OCI-LY7 (cell line): ENCODE data around the gene KIAA1671. TPM values are rescaled to one million over a fixed set of nuclear protein-coding genes. Genes with fewer than 3 reads are reported as not detected.

Experiments used
- BruUV-seq: library from RNA; stranded (reverse); fragments of 400-500 nt; replicated peaks from 2 replicates; lab custom pipeline; 2021; lab: Mats Ljungman, UMichigan
- CTCF ChIA-PET: fragments of 300-600 bp; sonication (Branson Sonifier 250); formaldehyde crosslinking; loops from one replicate; lab custom pipeline; 2022; ENCODE audit warnings: antibody characterized with exemption; ENCODE audit not compliant: unreplicated experiment; lab: Charles Lee
- POLR2A ChIA-PET: fragments of 300-600 bp; sonication (Branson Sonifier 250); formaldehyde crosslinking; loops from one replicate; lab custom pipeline; 2022; ENCODE audit warnings: antibody characterized with exemption; lab: Charles Lee
- DNase-seq: peaks from one replicate; pipeline ENCODE4 v3.0.0-alpha.2; 2015; ENCODE audit warnings: low spot score
- H2AFZ ChIP-seq: fragments of 200-600 bp; sonication (generic), shearing (Covaris generic); 2 replicates; pipeline ENCODE4 v1.6.1; 2014; ENCODE audit warnings: mild to moderate bottlenecking, antibody characterized with exemption, low read length, moderate library complexity
- H3K27ac ChIP-seq: fragments of 200-600 bp; sonication (generic); 2 replicates; pipeline ENCODE4 v1.5.1; 2014; ENCODE audit warnings: mixed run types, low read depth, mild to moderate bottlenecking, moderate library complexity, low read length, inconsistent platforms; ENCODE audit not compliant: poor library complexity, severe bottlenecking
- H3K36me3 ChIP-seq: fragments of 200-600 bp; sonication (generic); 2 replicates; pipeline ENCODE4 v1.6.1; 2014; ENCODE audit warnings: mild to moderate bottlenecking, antibody characterized with exemption, low read length, moderate library complexity, mixed read lengths; ENCODE audit not compliant: insufficient read depth
- H3K4me1 ChIP-seq: fragments of 200-600 bp; sonication (generic); 2 replicates; pipeline ENCODE4 v1.5.1; 2014; ENCODE audit warnings: mild to moderate bottlenecking, low read length; ENCODE audit not compliant: insufficient read depth, poor library complexity, severe bottlenecking
- H3K4me2 ChIP-seq: fragments of 200-600 bp; sonication (generic); 2 replicates; pipeline ENCODE4 v1.6.1; 2014; ENCODE audit warnings: mild to moderate bottlenecking, low read length
- H3K4me3 ChIP-seq: fragments of 200-600 bp; sonication (generic); 2 replicates; pipeline ENCODE4 v1.5.1; 2014; ENCODE audit warnings: mild to moderate bottlenecking, low read depth, low read length; ENCODE audit not compliant: poor library complexity, severe bottlenecking
- H3K79me2 ChIP-seq: fragments of 200-600 bp; sonication (generic); 2 replicates; pipeline ENCODE4 v1.6.1; 2016; ENCODE audit warnings: low read depth, mild to moderate bottlenecking, low read length, moderate library complexity, mixed read lengths; ENCODE audit not compliant: insufficient read depth
- H3K9me2 ChIP-seq: fragments of 200-600 bp; sonication (generic); 2 replicates; pipeline ENCODE4 v1.6.1; 2016; ENCODE audit warnings: mild to moderate bottlenecking, low read length, mixed read lengths; ENCODE audit not compliant: insufficient read depth
- H3K9me3 ChIP-seq: fragments of 200-600 bp; sonication (generic); 2 replicates; pipeline ENCODE4 v1.6.1; 2014; ENCODE audit warnings: mild to moderate bottlenecking, mixed run types, low read length, mixed read lengths
- H4K20me1 ChIP-seq: fragments of 200-600 bp; sonication (generic); 2 replicates; pipeline ENCODE4 v1.6.1; 2014; ENCODE audit warnings: mild to moderate bottlenecking, antibody characterized with exemption, low read length, moderate library complexity, mixed read lengths; ENCODE audit not compliant: insufficient read depth
- CTCF ChIP-seq: fragments of 200-600 bp; sonication (generic); conservative IDR thresholded peaks from 2 replicates; pipeline ENCODE4 v1.5.1; 2014; ENCODE audit warnings: mild to moderate bottlenecking, antibody characterized with exemption, low read length, moderate library complexity, mixed read lengths
- EZH2phosphoT487 ChIP-seq: fragments of 200-600 bp; sonication (generic); IDR thresholded peaks from 2 replicates; pipeline ENCODE4 v1.6.1; 2018; ENCODE audit warnings: low read depth, borderline replicate concordance, mild to moderate bottlenecking, mixed run types, antibody characterized with exemption, low read length, moderate library complexity, mixed read lengths
- intact Hi-C: fragments of 100-400 bp; cut with micrococcal nuclease; formaldehyde crosslinking; loops from one replicate; pipeline ENCODE4 v1.10.0; 2022; ENCODE audit not compliant: unreplicated experiment
- total RNA-seq, 2 experiments: library from RNA; depleted of rRNA in 1 of 2; stranded (reverse); fragments of >200 nt in 1 of 2; shearing (Covaris generic) in 1 of 2; gene quantifications; 2 replicates each; pipeline ENCODE4 v1.2.3, GENCODE V29; 2014 to 2022

KIAA1671 gene
- total RNA-seq, 2 experiments from 2014 or later: not detected

- no peak overlapping the region for H3K4me3 ChIP-seq
- ChIA-PET CTCF (no interaction called here), POLR2A (no interaction called here)
- TF ChIP-seq CTCF (no peak), EZH2phosphoT487 (no peak)
- H3K4me1 ChIP-seq: no peaks in the 10 kb centered on the region
- H4K20me1 ChIP-seq: no peaks in the 10 kb centered on the region
- H3K79me2 ChIP-seq: no peaks in the 10 kb centered on the region
- no peaks in the 10 kb centered on the region for H3K9me3 ChIP-seq
- H3K36me3 ChIP-seq: no peaks in the 10 kb centered on the region
- H3K9me2 ChIP-seq: no peaks in the 10 kb centered on the region
- DNase-seq: no peak
- no TSS peak for BruUV-seq
- intact Hi-C loops: no loop called here
- no peak overlapping the region for H3K27ac ChIP-seq
- no peak overlapping the region for H3K4me2 ChIP-seq
- H2AFZ ChIP-seq: no peak overlapping the region
Measured at GRCh38 chr22:25002241-25002985, 49.9 kb downstream of the KIAA1671 start.

- no TSS peak for BruUV-seq
- DNase-seq: no peak
- Histone ChIP-seq H3K9me2 (no peaks in the 10 kb centered on the region), H3K9me3 (no peaks in the 10 kb centered on the region), H3K79me2 (no peaks in the 10 kb centered on the region), H3K27ac (no peak overlapping the region), H3K4me2 (no peak overlapping the region), H2AFZ (no peak overlapping the region), H3K36me3 (no peaks in the 10 kb centered on the region), H3K4me1 (no peaks in the 10 kb centered on the region), H4K20me1 (no peaks in the 10 kb centered on the region), H3K4me3 (no peak overlapping the region)
- TF ChIP-seq CTCF (no peak), EZH2phosphoT487 (no peak)
- ChIA-PET POLR2A (no interaction called here), CTCF (no interaction called here)
- intact Hi-C loops: no loop called here
Measured at GRCh38 chr22:25006354-25006753, 53.8 kb downstream of the KIAA1671 start.

GRCh38 chr22:25007444-25008106 lies 55.1 kb downstream of the KIAA1671 start:
- TF ChIP-seq EZH2phosphoT487 (no peak), CTCF (no peak)
- no TSS peak for BruUV-seq
- H3K27ac ChIP-seq: no peak overlapping the region

More at GRCh38 chr22:25007444-25008106, 55.1 kb downstream of the KIAA1671 start:
- DNase-seq: no peak
- Histone ChIP-seq H2AFZ (no peak overlapping the region), H3K9me2 (no peaks in the 10 kb centered on the region), H3K79me2 (no peaks in the 10 kb centered on the region), H3K36me3 (no peaks in the 10 kb centered on the region), H3K4me2 (no peak overlapping the region), H4K20me1 (no peaks in the 10 kb centered on the region), H3K9me3 (no peaks in the 10 kb centered on the region), H3K4me3 (no peak overlapping the region), H3K4me1 (no peaks in the 10 kb centered on the region)
- POLR2A ChIA-PET: no interaction called here
- intact Hi-C loops: no loop called here
- CTCF ChIA-PET: interaction anchor here (0.6 kb wide), 1 partner anchor 69 kb away, joined by 3 read pairs; no protein-coding TSS in a partner anchor
